H1 (cell line): ENCODE data around the gene NDUFB3. TPM values are rescaled to one million over a fixed set of nuclear protein-coding genes. Genes with fewer than 3 reads are reported as not detected.

Experiments
- EZH2 ChIP-seq: fragments of 200-600 bp; sonication (generic); IDR thresholded peaks from 2 replicates; pipeline ENCODE4 v1.7.1; 2012; ENCODE audit warnings: low read depth, mild to moderate bottlenecking, moderate library complexity, low read length, inconsistent platforms; ENCODE audit not compliant: severe bottlenecking
- KDM5A ChIP-seq: fragments of 200-600 bp; IDR thresholded peaks from 2 replicates; pipeline ENCODE4 v1.7.1; 2012; ENCODE audit warnings: mild to moderate bottlenecking, low read length, inconsistent platforms, mixed read lengths
- RNF2 ChIP-seq: fragments of 200-900, 300-1000 bp; sonication (generic); IDR thresholded peaks from 2 replicates; pipeline ENCODE4 v1.7.1; 2016; ENCODE audit warnings: borderline replicate concordance, low read depth, mild to moderate bottlenecking, antibody characterized with exemption, low read length; ENCODE audit not compliant: poor library complexity, severe bottlenecking; ENCODE audit errors: missing control alignments
- SP1 ChIP-seq: IDR thresholded peaks from 2 replicates; pipeline ENCODE4 v1.6.1; 2011; ENCODE audit warnings: low read depth, low read length
- SP2 ChIP-seq: IDR thresholded peaks from 2 replicates; pipeline ENCODE4 v1.6.1; 2012; ENCODE audit warnings: mild to moderate bottlenecking, low read length, inconsistent platforms
- polyA plus RNA-seq, 7 experiments: library from polyadenylated mRNA; depleted of rRNA in 3 of 7; stranded (reverse) in 5 of 7; unstranded in 2 of 7; fragments of >200 nt in 5 of 7; fragments of 200-250 nt in 2 of 7; gene quantifications; 1 replicate in 5 of 7; 2 replicates in 1 of 7; 4 replicates in 1 of 7; pipeline versions ENCODE4 v1.2.1 to v1.2.3, GENCODE V29; 2011 to 2013; ENCODE audit warnings: missing spikeins in 2 of 7, mixed read lengths in 2 of 7
- total RNA-seq: library from RNA; stranded (reverse); fragmentation: NEBNext Ultra II Directional; extraction: Animal tissue kit (Norgen Biotek cat#: 25700); gene quantifications from 2 replicates; pipeline ENCODE4 v1.2.1, GENCODE V29; 2021

NDUFB3 gene
- total and polyA plus RNA-seq, 2 of the 8 experiments (the other 6 are each of a cell fraction or from before 2014, with no cell fraction given), result 38.2 to 55.3 TPM

DNA sequence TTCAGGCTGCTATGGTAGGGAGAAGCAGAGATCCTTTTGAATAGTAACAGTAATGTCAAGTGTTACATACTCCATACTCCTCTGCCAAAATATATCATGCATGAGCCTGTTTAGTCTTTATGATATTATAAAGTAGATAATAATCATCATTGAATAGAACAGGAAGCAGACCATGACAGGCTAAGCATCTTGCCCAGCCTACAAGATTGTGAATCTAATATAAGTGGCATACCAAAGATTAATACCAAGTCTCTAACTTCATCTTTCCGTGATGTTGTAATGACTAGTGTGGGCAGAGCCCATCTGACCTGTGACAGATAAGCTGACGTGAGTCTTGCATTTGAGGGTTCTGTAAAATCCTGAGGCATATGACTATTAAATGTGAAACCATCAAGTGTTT is 13.1 kb downstream of the NDUFB3 start (continued):
- TF ChIP-seq EZH2 (no peak), SP1 (no peak), KDM5A (no peak), RNF2 (no peak), SP2 (no peak)
